Smooth muscle cell (in vitro differentiated cells): ENCODE measurements around the gene PLET1. TPM values are rescaled to one million over a fixed set of nuclear protein-coding genes. Genes with fewer than 3 reads are reported as not detected.
A peak's percentile ranks its signal among the peaks of the same experiment; 100 is the strongest.

Experiments used
- DNase-seq: peaks from one replicate; lab custom pipeline; 2025; ENCODE audit not compliant: unreplicated experiment; lab: John Stamatoyannopoulos, UW
- H2AFZ ChIP-seq: fragments of 200-600 bp; sonication (generic); 2 replicates; pipeline ENCODE4 v1.6.0; 2016; ENCODE audit warnings: antibody characterized with exemption, low read depth, mild to moderate bottlenecking
- H3F3A ChIP-seq: fragments of 200-600 bp; sonication (generic); 2 replicates; pipeline ENCODE4 v1.6.0; 2017; ENCODE audit warnings: antibody characterized with exemption, low read depth
- H3K27ac ChIP-seq: fragments of 200-600 bp; sonication (generic); 2 replicates; pipeline ENCODE4 v1.5.1; 2016; ENCODE audit warnings: low read depth, mild to moderate bottlenecking
- H3K27me3 ChIP-seq: fragments of 200-600 bp; sonication (generic); 2 replicates; pipeline ENCODE4 v1.6.1; 2016; ENCODE audit warnings: low read depth, mild to moderate bottlenecking
- H3K36me3 ChIP-seq: fragments of 200-600 bp; sonication (generic); 2 replicates; pipeline ENCODE4 v1.5.1; 2016; ENCODE audit warnings: low read depth
- H3K4me1 ChIP-seq: fragments of 200-600 bp; sonication (generic); 2 replicates; pipeline ENCODE4 v1.5.1; 2016; ENCODE audit warnings: low read depth
- H3K4me2 ChIP-seq: fragments of 200-600 bp; sonication (generic); 2 replicates; pipeline ENCODE4 v1.6.0; 2016; ENCODE audit warnings: mild to moderate bottlenecking
- H3K4me3 ChIP-seq: fragments of 200-600 bp; sonication (generic); 2 replicates; pipeline ENCODE4 v1.5.1; 2016; ENCODE audit warnings: mild to moderate bottlenecking
- H3K79me2 ChIP-seq: fragments of 200-600 bp; sonication (generic); 2 replicates; pipeline ENCODE4 v1.6.0; 2016; ENCODE audit warnings: low read depth, mild to moderate bottlenecking
- H3K9ac ChIP-seq: fragments of 200-600 bp; sonication (generic); 2 replicates; pipeline ENCODE4 v1.6.0; 2016; ENCODE audit warnings: low read depth
- H3K9me3 ChIP-seq: fragments of 200-600 bp; sonication (generic); replicated peaks from 2 replicates; pipeline ENCODE4 v1.5.1; 2016; ENCODE audit warnings: low read depth
- H4K20me1 ChIP-seq: fragments of 200-600 bp; sonication (generic); 2 replicates; pipeline ENCODE4 v1.6.0; 2016; ENCODE audit warnings: low read depth
- WGBS: methylation state at CpG from one replicate; pipeline ENCODE4 v1.1.7; 2016; ENCODE audit warnings: low lambda C conversion rate; 5-methylcytosine and 5-hydroxymethylcytosine counted together
- polyA plus RNA-seq: library from polyadenylated mRNA; unstranded; fragments of >200 nt; fragmentation: Nextera tagmentation; extraction: Ambion mirVana; gene quantifications from 2 replicates; pipeline ENCODE4 v1.2.1, GENCODE V29; 2016
- total RNA-seq: library from RNA; depleted of rRNA; stranded (reverse); fragments of >200 nt; gene quantifications from 2 replicates; pipeline ENCODE4 v1.2.3, GENCODE V29; 2014
- TF ChIP-seq, protein P1 (sequence below): fragments of 200-600 bp; sonication (generic); IDR thresholded peaks from 2 replicates; pipeline ENCODE4 v1.5.1; 2017; ENCODE audit warnings: borderline replicate concordance, mild to moderate bottlenecking, antibody characterized with exemption; ENCODE audit not compliant: insufficient read depth, poor library complexity, severe bottlenecking

Gene PLET1
- total and polyA plus RNA-seq, 2 experiments from 2014 or later = not detected

DNA sequence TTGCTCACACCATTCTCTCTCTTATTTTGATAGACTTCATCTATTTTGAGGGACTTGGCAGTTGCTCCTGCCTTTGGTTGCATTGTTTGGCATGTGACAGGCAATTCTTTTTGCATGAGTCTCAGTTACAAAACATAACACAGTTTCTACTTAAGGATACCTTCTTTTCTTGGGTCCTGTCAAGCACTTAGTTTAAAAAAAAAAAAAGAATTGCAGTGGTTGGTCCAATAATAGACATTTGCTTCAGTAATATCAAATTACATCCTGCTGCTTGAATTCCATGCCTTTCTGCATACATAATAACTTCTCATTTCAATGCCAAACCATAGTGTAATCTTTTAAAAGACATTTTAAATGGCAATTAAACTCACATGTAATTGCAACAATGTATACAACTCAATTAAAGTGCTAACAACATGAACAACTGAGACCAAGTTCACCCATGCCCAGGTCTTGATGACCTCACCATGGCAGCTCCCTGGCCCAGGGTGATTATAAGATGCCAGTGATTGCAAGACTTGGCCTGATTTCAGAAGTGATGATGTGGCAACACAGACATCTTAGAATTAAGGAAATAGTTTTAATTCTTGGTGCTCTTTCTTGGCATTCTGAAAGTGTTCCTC is 32.2 kb upstream of the PLET1 start:
- Histone ChIP-seq H3K79me2 (no peaks in the 10 kb centered on the region), H3F3A (no peaks in the 10 kb centered on the region), H2AFZ (no peak overlapping the region), H3K9ac (no peak overlapping the region), H4K20me1 (no peaks in the 10 kb centered on the region), H3K27ac (no peak overlapping the region), H3K36me3 (no peaks in the 10 kb centered on the region), H3K9me3 (no peaks in the 10 kb centered on the region), H3K4me2 (peak overlapping the region; percentile 16), H3K4me1 (no peaks in the 10 kb centered on the region), H3K4me3 (no peak overlapping the region), H3K27me3 (no peaks in the 10 kb centered on the region)
- no peak for DNase-seq
- TF ChIP-seq, protein P1, sequence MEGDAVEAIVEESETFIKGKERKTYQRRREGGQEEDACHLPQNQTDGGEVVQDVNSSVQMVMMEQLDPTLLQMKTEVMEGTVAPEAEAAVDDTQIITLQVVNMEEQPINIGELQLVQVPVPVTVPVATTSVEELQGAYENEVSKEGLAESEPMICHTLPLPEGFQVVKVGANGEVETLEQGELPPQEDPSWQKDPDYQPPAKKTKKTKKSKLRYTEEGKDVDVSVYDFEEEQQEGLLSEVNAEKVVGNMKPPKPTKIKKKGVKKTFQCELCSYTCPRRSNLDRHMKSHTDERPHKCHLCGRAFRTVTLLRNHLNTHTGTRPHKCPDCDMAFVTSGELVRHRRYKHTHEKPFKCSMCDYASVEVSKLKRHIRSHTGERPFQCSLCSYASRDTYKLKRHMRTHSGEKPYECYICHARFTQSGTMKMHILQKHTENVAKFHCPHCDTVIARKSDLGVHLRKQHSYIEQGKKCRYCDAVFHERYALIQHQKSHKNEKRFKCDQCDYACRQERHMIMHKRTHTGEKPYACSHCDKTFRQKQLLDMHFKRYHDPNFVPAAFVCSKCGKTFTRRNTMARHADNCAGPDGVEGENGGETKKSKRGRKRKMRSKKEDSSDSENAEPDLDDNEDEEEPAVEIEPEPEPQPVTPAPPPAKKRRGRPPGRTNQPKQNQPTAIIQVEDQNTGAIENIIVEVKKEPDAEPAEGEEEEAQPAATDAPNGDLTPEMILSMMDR = no peak

DNA sequence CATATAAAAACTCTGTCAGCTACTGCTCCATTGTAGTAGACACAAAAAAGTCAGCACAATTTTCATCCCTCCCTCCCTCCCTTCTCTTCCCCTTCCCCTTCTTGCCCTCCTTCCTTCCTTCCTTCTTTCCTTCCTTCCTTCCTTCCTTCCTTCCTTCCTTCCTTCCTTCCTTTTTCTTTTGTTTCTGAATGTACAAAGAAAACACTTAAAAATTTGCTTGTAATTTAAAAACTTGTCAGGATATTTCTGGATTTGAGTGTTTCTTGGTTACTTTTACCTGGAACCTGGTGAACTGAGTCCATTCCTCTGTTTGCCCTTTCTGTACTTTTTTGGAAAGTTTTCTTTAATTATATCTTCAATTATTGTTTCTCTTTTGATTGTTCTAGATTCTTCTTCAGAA is 31.5 kb upstream of the PLET1 start:
- Histone ChIP-seq H3K9me3 (no peaks in the 10 kb centered on the region), H2AFZ (no peak overlapping the region), H3K9ac (no peak overlapping the region), H3K27me3 (no peaks in the 10 kb centered on the region), H3K79me2 (no peaks in the 10 kb centered on the region), H3K4me3 (no peak overlapping the region), H3F3A (no peaks in the 10 kb centered on the region), H4K20me1 (no peaks in the 10 kb centered on the region), H3K27ac (no peak overlapping the region), H3K36me3 (no peaks in the 10 kb centered on the region), H3K4me1 (no peaks in the 10 kb centered on the region), H3K4me2 (no peak overlapping the region)
- DNase-seq = no peak
- TF ChIP-seq, protein P1 = no peak

DNA sequence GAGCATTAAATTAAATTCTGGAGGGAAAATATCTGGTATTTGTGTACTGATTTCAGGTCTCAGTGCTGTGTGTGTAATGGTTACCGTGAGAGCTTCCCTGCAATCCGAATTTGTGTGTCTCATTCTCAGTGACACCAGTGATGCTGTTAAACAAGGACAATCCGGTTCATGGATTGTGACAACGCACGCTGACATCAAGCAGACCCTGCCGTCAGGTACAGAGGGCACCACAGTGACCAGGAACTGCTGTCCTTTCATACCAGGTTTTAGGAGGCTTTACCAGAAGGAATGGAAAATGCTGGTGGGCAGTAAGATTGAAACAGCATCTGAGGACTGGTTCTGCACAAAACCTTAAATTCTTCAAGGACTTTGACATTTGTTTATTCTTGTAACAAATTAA is 30.5 kb upstream of the PLET1 start:
- no peak for DNase-seq
- Histone ChIP-seq H3K4me3 (no peak overlapping the region), H2AFZ (no peak overlapping the region), H3K27ac (no peak overlapping the region), H3K9me3 (no peaks in the 10 kb centered on the region), H3K9ac (no peak overlapping the region), H3K27me3 (no peaks in the 10 kb centered on the region), H3F3A (no peaks in the 10 kb centered on the region), H3K36me3 (no peaks in the 10 kb centered on the region), H3K4me2 (peak overlapping the region; percentile 92), H3K79me2 (no peaks in the 10 kb centered on the region), H4K20me1 (no peaks in the 10 kb centered on the region), H3K4me1 (peaks cover under 1% of the 10 kb centered on the region)
- TF ChIP-seq, protein P1 = no peak
- WGBS = 83% methylated on average over 6 of the region's 6 CpGs

DNA sequence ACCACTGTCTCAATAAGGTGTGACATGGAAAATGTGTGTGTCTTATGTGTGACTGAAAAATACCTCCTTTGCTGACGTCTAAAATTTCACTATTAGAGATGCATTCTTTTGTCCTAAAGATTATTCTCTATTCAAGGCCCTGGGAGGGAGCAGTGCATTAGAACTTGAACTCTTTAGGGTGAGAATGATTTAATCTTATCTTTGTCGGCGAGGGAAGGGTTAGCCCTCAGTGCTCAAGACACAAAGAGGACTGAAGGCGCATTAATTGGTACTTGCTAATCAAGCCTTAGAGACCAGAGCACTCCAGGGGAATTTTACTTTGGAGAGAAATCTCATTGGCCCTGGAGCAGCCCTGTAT is 29.8 kb upstream of the PLET1 start:
- no peaks in the 10 kb centered on the region for H3K9me3 ChIP-seq
- no peak for DNase-seq
- no peaks in the 10 kb centered on the region for H3K36me3 ChIP-seq
- TF ChIP-seq, protein P1 = no peak
- H2AFZ ChIP-seq = peak overlapping the region; percentile 74
- H3K27ac ChIP-seq = no peak overlapping the region
- 7% methylated on average over 4 of the region's 4 CpGs for WGBS
- no peaks in the 10 kb centered on the region for H4K20me1 ChIP-seq
- no peaks in the 10 kb centered on the region for H3K27me3 ChIP-seq
- H3F3A ChIP-seq = no peaks in the 10 kb centered on the region
- peak overlapping the region; percentile 67 for H3K4me3 ChIP-seq
- H3K4me1 ChIP-seq = peaks cover 6% of the 10 kb centered on the region
- no peaks in the 10 kb centered on the region for H3K79me2 ChIP-seq
- H3K4me2 ChIP-seq = peak overlapping the region; percentile 92
- H3K9ac ChIP-seq = peak overlapping the region; percentile 28
